ENCODE results near the gene STAC2. TPM values are rescaled to one million over a fixed set of nuclear protein-coding genes. Genes with fewer than 3 reads are reported as not detected.

STAC2 gene
- total and polyA plus RNA-seq, 9 of the 15 experiments (the other 6 are each of a cell fraction or from before 2014, with no cell fraction given), result not detected

GRCh38 chr17:39205112-39205526, 20.6 kb downstream of the STAC2 start (continued):
- TF ChIP-seq RBFOX2 (IDR thresholded peaks at IDR 0.05; ENCODE audit: low read depth, low read length) (peak; percentile 39; the same call in 1 of the 2 replicates), ARID1B (IDR thresholded peaks at IDR 0.05) (no peak), POLR2AphosphoS2 (IDR thresholded peaks at IDR 0.05; ENCODE audit: low read length) (peak; percentile 73; the same call in 1 of the 2 replicates), SMAD3 (CRISPR knock-in tag; conservative IDR thresholded peaks at IDR 0.05) (peak; percentile 56; the same call in 1 of the 2 replicates), ZNF384 (IDR thresholded peaks at IDR 0.05; ENCODE audit: low read depth, low read length) (no peak), ARHGAP35 (IDR thresholded peaks at IDR 0.05; ENCODE audit: partially characterized antibody) (peak; percentile 17), POLR2AphosphoS5 (IDR thresholded peaks at IDR 0.05; ENCODE audit: control insufficient read depth, insufficient read depth, low read depth, low read length) (peak; percentile 73; the same call in 1 of the 2 replicates), PCBP2 (IDR thresholded peaks at IDR 0.05; ENCODE audit: low read depth, low read length, poor library complexity, severe bottlenecking) (no peak), PKNOX1 (IDR thresholded peaks at IDR 0.05) (peak; percentile 8; the same call in 1 of the 2 replicates), SIRT6 (IDR thresholded peaks at IDR 0.05; ENCODE audit: low read depth, low read length) (peak; percentile 74), HNRNPL (IDR thresholded peaks at IDR 0.05; ENCODE audit: low read depth, low read length) (no peak), PML (IDR thresholded peaks at IDR 0.05; ENCODE audit: low read length) (peak; percentile 39), DIDO1 (tag; IDR thresholded peaks at IDR 0.05; ENCODE audit: low read depth) (no peak), PRMT5 (CRISPR knock-in tag; IDR thresholded peaks at IDR 0.05) (no peak), POLR2G (IDR thresholded peaks at IDR 0.05; ENCODE audit: low read depth, low read length) (peak; percentile 37; the same call in 1 of the 2 replicates), POLR2B (IDR thresholded peaks at IDR 0.05; ENCODE audit: low read depth, partially characterized antibody) (peak; percentile 77), SOX6 (IDR thresholded peaks at IDR 0.05) (0 out of 2 replicates have a peak, but pooled peaks have one; percentile 42), NKRF (IDR thresholded peaks at IDR 0.05; ENCODE audit: borderline replicate concordance) (no peak), NFIC (IDR thresholded peaks at IDR 0.05) (no peak), FOXK2 (conservative IDR thresholded peaks at IDR 0.05 in 1 of 2, IDR thresholded peaks at IDR 0.05 in 1 of 2; ENCODE audit: low read depth in 2 of 2) (peak in 1 of 2 experiments; percentile 27; a peak in 1 of 4 replicates), E2F8 (IDR thresholded peaks at IDR 0.05; ENCODE audit: low read depth, partially characterized antibody) (peak; percentile 76)

Measured in K562 (cell line).